HCT116 (cell line): ENCODE results near the gene OLFML2A. TPM values are rescaled to one million over a fixed set of nuclear protein-coding genes. Genes with fewer than 3 reads are reported as not detected.

ENCODE experiments used
- ATAC-seq: fragments of 200-7000 bp; cut with Tn5 transposase; 2 replicates; pipeline ENCODE4 v1.9.1; 2020; ENCODE audit warnings: mild to moderate bottlenecking, moderate library complexity
- BruUV-seq: library from RNA; stranded (reverse); fragments of 400-500 nt; replicated peaks from 2 replicates; lab custom pipeline; 2021; lab: Mats Ljungman, UMichigan
- CTCF ChIA-PET: fragments of 300-600 bp; sonication (Branson Sonifier 250); formaldehyde crosslinking; loops from one replicate; lab custom pipeline; 2021; ENCODE audit warnings: antibody characterized with exemption; lab: Charles Lee
- POLR2A ChIA-PET: fragments of 300-600, 350-600 bp; sonication (Branson Sonifier 250); formaldehyde crosslinking; loops from one replicate; lab custom pipeline; 2021; ENCODE audit warnings: antibody characterized with exemption; lab: Charles Lee
- RAD21 ChIA-PET, 2 experiments: fragments of 300-600 bp; sonication (Branson Sonifier 250); formaldehyde crosslinking; loops; one replicate each; lab custom pipeline; 2023; ENCODE audit warnings: low total read pairs in 2 of 2; ENCODE audit not compliant: uncharacterized antibody in 2 of 2, unreplicated experiment in 2 of 2, low non-redundant PET in 1 of 2; lab: Charles Lee
- DNase-seq: peaks from one replicate; pipeline ENCODE4 v3.0.0-alpha.2; 2010; ENCODE audit warnings: low read depth, low spot score
- H2AFZ ChIP-seq: fragments of 200-600 bp; shearing (Covaris generic), sonication (generic); 2 replicates; pipeline ENCODE4 v1.6.1; 2017; ENCODE audit warnings: low read depth, mixed run types, mixed read lengths, antibody characterized with exemption, low read length; ENCODE audit not compliant: poor library complexity, severe bottlenecking
- H3K27ac ChIP-seq: 2 replicates; pipeline ENCODE4 v1.5.1; 2012; ENCODE audit warnings: low read depth, low read length
- H3K27me3 ChIP-seq: fragments of 200-600 bp; sonication (generic); 2 replicates; pipeline ENCODE4 v1.6.1; 2016; ENCODE audit warnings: mixed run types, low read length, mixed read lengths; ENCODE audit not compliant: insufficient read depth
- H3K36me3 ChIP-seq, 2 experiments: fragments of 200-500 bp in 1 of 2; fragments of 200-600 bp in 1 of 2; sonication (Bioruptor generic) in 1 of 2; sonication (generic) in 1 of 2; 2 replicates each; pipeline versions ENCODE4 v1.5.1 to v1.6.1; 2014 to 2016; ENCODE audit warnings: low read length in 2 of 2, inconsistent platforms in 1 of 2, mixed read lengths in 1 of 2, mixed run types in 1 of 2; ENCODE audit not compliant: insufficient read depth in 2 of 2, control insufficient read depth in 1 of 2
- H3K4me1 ChIP-seq, 2 experiments: fragments of 200-600 bp in 1 of 2; sonication (generic) in 1 of 2; 2 replicates each; pipeline versions ENCODE4 v1.5.1 to v1.6.1; 2012 to 2017; ENCODE audit warnings: low read length in 2 of 2, inconsistent platforms in 1 of 2, mild to moderate bottlenecking in 1 of 2, mixed read lengths in 1 of 2, mixed run types in 1 of 2, moderate library complexity in 1 of 2; ENCODE audit not compliant: insufficient read depth in 2 of 2, control insufficient read depth in 1 of 2
- H3K4me2 ChIP-seq: fragments of 200-600 bp; sonication (generic); 2 replicates; pipeline ENCODE4 v1.6.1; 2017; ENCODE audit warnings: mixed run types, low read length, mixed read lengths
- H3K4me3 ChIP-seq, 2 experiments: fragments of 200-600 bp in 1 of 2; sonication (generic) in 1 of 2; replicated peaks in 1 of 2; 2 replicates each; pipeline ENCODE4 v1.5.1; 2011 to 2016; ENCODE audit warnings: low read length in 2 of 2, control low read depth in 1 of 2, low read depth in 1 of 2, mild to moderate bottlenecking in 1 of 2, mixed read lengths in 1 of 2, mixed run types in 1 of 2
- H3K79me2 ChIP-seq: fragments of 200-600 bp; sonication (generic); 2 replicates; pipeline ENCODE4 v1.6.1; 2017; ENCODE audit warnings: mild to moderate bottlenecking, mixed run types, low read length, moderate library complexity, mixed read lengths; ENCODE audit not compliant: insufficient read depth
- H3K9ac ChIP-seq: fragments of 200-600 bp; sonication (generic); 2 replicates; pipeline ENCODE4 v1.6.1; 2016; ENCODE audit warnings: low read length, mixed read lengths
- H3K9me2 ChIP-seq: fragments of 200-600 bp; sonication (generic), shearing (Covaris generic); 2 replicates; pipeline ENCODE4 v1.6.1; 2017; ENCODE audit warnings: mixed run types, mild to moderate bottlenecking, moderate library complexity; ENCODE audit not compliant: insufficient read depth
- H3K9me3 ChIP-seq, 2 experiments: fragments of 200-500 bp in 1 of 2; fragments of 200-600 bp in 1 of 2; sonication (Bioruptor generic) in 1 of 2; sonication (generic) in 1 of 2; 2 replicates each; pipeline ENCODE4 v1.6.1; 2014 to 2017; ENCODE audit warnings: low read length in 2 of 2, mixed read lengths in 2 of 2, inconsistent platforms in 1 of 2, low read depth in 1 of 2, mild to moderate bottlenecking in 1 of 2, mixed run types in 1 of 2, moderate library complexity in 1 of 2; ENCODE audit not compliant: control insufficient read depth in 1 of 2, insufficient read depth in 1 of 2
- H4K20me1 ChIP-seq: fragments of 200-600 bp; sonication (generic), shearing (Covaris generic); 2 replicates; pipeline ENCODE4 v1.6.1; 2017; ENCODE audit warnings: mixed run types, mild to moderate bottlenecking, moderate library complexity; ENCODE audit not compliant: insufficient read depth
- CBX3 ChIP-seq: IDR thresholded peaks from 2 replicates; pipeline ENCODE4 v1.6.1; 2012; ENCODE audit warnings: low read depth
- EGR1 ChIP-seq: IDR thresholded peaks from 2 replicates; pipeline ENCODE4 v1.6.1; 2012; ENCODE audit warnings: low read depth
- EZH2 ChIP-seq: fragments of 200-600 bp; sonication (generic); IDR thresholded peaks from 2 replicates; pipeline ENCODE4 v1.6.1; 2017; ENCODE audit warnings: antibody characterized with exemption, mixed run types
- intact Hi-C: fragments of 100-400 bp; cut with micrococcal nuclease; formaldehyde crosslinking; loops from 2 replicates; pipeline ENCODE4 v1.10.0; 2022
- total RNA-seq: library from RNA; stranded (reverse); gene quantifications from one replicate; pipeline ENCODE4 v1.2.1, GENCODE V29; 2021; ENCODE audit not compliant: unreplicated experiment
- TF ChIP-seq, protein P1 (sequence below), 3 experiments: fragments of 200-600 bp in 1 of 3; sonication (generic) in 1 of 3; IDR thresholded peaks in 2 of 3; conservative IDR thresholded peaks in 1 of 3; 2 replicates each; pipeline ENCODE4 v1.5.1; 2012 to 2017; ENCODE audit warnings: low read depth in 2 of 3, low read length in 2 of 3, antibody characterized with exemption in 1 of 3, borderline replicate concordance in 1 of 3, control low read depth in 1 of 3, mild to moderate bottlenecking in 1 of 3, mixed read lengths in 1 of 3, mixed run types in 1 of 3, moderate library complexity in 1 of 3; ENCODE audit not compliant: insufficient read depth in 1 of 3
- TF ChIP-seq, protein P2 (sequence below): IDR thresholded peaks from 2 replicates; pipeline ENCODE4 v1.6.1; 2012
- TF ChIP-seq, protein P3 (sequence below): IDR thresholded peaks from 2 replicates; pipeline ENCODE4 v1.6.1; 2011; ENCODE audit warnings: mild to moderate bottlenecking, low read length, moderate library complexity; ENCODE audit not compliant: insufficient replicate concordance; ENCODE audit errors: extremely low read depth

The OLFML2A gene
- total RNA-seq, 1 experiment from 2014 or later: 6.3 TPM

DNA sequence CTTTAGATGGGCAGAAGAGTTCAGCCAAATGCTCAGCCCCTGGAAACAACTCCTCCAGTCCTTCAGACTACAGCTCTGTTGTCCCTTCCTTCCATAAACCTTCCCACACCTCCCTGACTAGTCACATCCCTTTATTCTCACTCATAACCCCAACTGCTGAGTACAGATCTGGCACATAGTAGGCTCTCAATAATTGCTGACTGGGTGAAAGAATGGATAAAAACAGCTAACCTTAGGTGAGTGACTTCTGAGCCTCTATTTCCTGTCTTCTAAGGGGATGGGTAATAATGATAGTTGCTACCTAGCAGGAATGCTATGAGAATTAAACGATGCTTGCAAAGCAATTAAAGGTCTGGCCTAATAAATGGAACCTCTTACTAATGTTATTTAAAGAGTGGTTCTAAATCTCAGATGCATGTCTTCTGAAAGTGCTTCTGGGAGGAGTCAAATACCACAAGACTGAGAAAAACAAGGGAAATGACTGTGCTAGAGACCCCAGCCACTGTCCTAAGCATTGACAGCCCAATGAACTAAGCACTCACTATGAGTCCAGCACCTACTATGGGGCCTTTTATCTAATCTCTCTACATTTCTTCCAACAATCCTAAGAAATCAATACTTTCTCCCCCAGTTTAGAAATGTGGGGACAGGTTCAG is 3.3 kb upstream of the OLFML2A start:
- Histone ChIP-seq H4K20me1 (peaks cover 13% of the 10 kb centered on the region), H3K9me2 (no peaks in the 10 kb centered on the region), H3K27ac (no peak overlapping the region), H3K9me3 (no peaks in the 10 kb centered on the region), H3K36me3 (no peaks in the 10 kb centered on the region), H3K4me2 (no peak overlapping the region), H3K4me1 (peaks cover 15 to 41% of the 10 kb centered on the region in 2 experiments), H3K4me3 (no peak overlapping the region), H2AFZ (no peak overlapping the region), H3K27me3 (no peaks in the 10 kb centered on the region), H3K79me2 (peaks cover 17% of the 10 kb centered on the region), H3K9ac (no peak overlapping the region)
- POLR2A ChIA-PET: interaction anchor here (2.1 to 5.0 kb wide), 2 partner anchors 79 to 83 kb away, joined by 12 to 30 read pairs; partner anchors contain the start of gene WDR38
- DNase-seq (no peak), ATAC-seq (no peak)
- intact Hi-C loops: loop anchor here (1.0 to 5.0 kb wide), 3 partner anchors 79 to 601 kb away; partner anchors contain the start of gene SCAI
- no TSS peak for BruUV-seq
- TF ChIP-seq, protein P1, sequence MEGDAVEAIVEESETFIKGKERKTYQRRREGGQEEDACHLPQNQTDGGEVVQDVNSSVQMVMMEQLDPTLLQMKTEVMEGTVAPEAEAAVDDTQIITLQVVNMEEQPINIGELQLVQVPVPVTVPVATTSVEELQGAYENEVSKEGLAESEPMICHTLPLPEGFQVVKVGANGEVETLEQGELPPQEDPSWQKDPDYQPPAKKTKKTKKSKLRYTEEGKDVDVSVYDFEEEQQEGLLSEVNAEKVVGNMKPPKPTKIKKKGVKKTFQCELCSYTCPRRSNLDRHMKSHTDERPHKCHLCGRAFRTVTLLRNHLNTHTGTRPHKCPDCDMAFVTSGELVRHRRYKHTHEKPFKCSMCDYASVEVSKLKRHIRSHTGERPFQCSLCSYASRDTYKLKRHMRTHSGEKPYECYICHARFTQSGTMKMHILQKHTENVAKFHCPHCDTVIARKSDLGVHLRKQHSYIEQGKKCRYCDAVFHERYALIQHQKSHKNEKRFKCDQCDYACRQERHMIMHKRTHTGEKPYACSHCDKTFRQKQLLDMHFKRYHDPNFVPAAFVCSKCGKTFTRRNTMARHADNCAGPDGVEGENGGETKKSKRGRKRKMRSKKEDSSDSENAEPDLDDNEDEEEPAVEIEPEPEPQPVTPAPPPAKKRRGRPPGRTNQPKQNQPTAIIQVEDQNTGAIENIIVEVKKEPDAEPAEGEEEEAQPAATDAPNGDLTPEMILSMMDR (IDR thresholded peaks at IDR 0.05 in 2 of 3, conservative IDR thresholded peaks at IDR 0.05 in 1 of 3; ENCODE audit: borderline replicate concordance in 1 of 3, insufficient read depth in 1 of 3, low read depth in 2 of 3, low read length in 2 of 3): no peak
- no peak for TF ChIP-seq EZH2
- TF ChIP-seq, protein P2, sequence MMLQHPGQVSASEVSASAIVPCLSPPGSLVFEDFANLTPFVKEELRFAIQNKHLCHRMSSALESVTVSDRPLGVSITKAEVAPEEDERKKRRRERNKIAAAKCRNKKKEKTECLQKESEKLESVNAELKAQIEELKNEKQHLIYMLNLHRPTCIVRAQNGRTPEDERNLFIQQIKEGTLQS: no peak
- TF ChIP-seq, protein P3, sequence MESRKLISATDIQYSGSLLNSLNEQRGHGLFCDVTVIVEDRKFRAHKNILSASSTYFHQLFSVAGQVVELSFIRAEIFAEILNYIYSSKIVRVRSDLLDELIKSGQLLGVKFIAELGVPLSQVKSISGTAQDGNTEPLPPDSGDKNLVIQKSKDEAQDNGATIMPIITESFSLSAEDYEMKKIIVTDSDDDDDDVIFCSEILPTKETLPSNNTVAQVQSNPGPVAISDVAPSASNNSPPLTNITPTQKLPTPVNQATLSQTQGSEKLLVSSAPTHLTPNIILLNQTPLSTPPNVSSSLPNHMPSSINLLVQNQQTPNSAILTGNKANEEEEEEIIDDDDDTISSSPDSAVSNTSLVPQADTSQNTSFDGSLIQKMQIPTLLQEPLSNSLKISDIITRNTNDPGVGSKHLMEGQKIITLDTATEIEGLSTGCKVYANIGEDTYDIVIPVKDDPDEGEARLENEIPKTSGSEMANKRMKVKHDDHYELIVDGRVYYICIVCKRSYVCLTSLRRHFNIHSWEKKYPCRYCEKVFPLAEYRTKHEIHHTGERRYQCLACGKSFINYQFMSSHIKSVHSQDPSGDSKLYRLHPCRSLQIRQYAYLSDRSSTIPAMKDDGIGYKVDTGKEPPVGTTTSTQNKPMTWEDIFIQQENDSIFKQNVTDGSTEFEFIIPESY: no peak
- TF ChIP-seq EGR1: no peak
- TF ChIP-seq CBX3: no peak
- CTCF ChIA-PET: interaction anchor here (0.6 to 12.0 kb wide), 8 partner anchors 11 to 89 kb away, joined by 4 to 601 read pairs (median 9); partner anchors contain the start of genes ARPC5L, RPL35 and WDR38
- RAD21 ChIA-PET: interaction anchor here (1.1 to 5.5 kb wide), 4 partner anchors 79 to 370 kb away, joined by 7 to 49 read pairs (median 30); partner anchors contain the start of genes WDR38 (in 2 of the 2) and SCAI (in 1 of the 2)
